SK-N-SH (cell line): ENCODE results near the gene FAM9C. TPM values are rescaled to one million over a fixed set of nuclear protein-coding genes. Genes with fewer than 3 reads are reported as not detected.

Source experiments
- CTCF ChIA-PET: fragments of 300-600, 350-600 bp; formaldehyde crosslinking; extraction: SDS; loops from one replicate; lab custom pipeline; 2021; lab: Yijun Ruan, JAX
- POLR2A ChIA-PET: fragments of 350-600 bp; sonication (Branson Sonifier 250); formaldehyde crosslinking; extraction: SDS; loops from one replicate; lab custom pipeline; 2020; ENCODE audit warnings: antibody characterized with exemption, inconsistent platforms; lab: Yijun Ruan, JAX
- DNase-seq: peaks from one replicate; pipeline ENCODE4 v3.0.0; 2012
- H2AFZ ChIP-seq: fragments of 200-600 bp; sonication (generic); 2 replicates; pipeline ENCODE4 v1.8.1; 2016; ENCODE audit warnings: antibody characterized with exemption, mild to moderate bottlenecking, low read depth
- H3F3A ChIP-seq: fragments of 200-600 bp; sonication (generic); replicated peaks from 2 replicates; pipeline ENCODE3; 2016; ENCODE audit warnings: antibody characterized with exemption, mild to moderate bottlenecking; ENCODE audit not compliant: insufficient read depth
- H3K27ac ChIP-seq, 2 experiments: fragments of 200-500 bp in 1 of 2; fragments of 200-600 bp in 1 of 2; sonication (Bioruptor generic) in 1 of 2; sonication (generic), shearing (Covaris generic) in 1 of 2; 2 replicates each; pipeline versions ENCODE4 v1.5.1 to v1.6.1; 2014 to 2016; ENCODE audit warnings: low read depth in 2 of 2, inconsistent platforms in 1 of 2, low read length in 1 of 2, mild to moderate bottlenecking in 1 of 2, mixed read lengths in 1 of 2
- H3K27me3 ChIP-seq: fragments of 200-600 bp; sonication (generic), shearing (Covaris generic); 2 replicates; pipeline ENCODE4 v1.6.1; 2016; ENCODE audit warnings: mixed run types; ENCODE audit not compliant: insufficient read depth
- H3K36me3 ChIP-seq, 2 experiments: fragments of 200-500 bp in 1 of 2; fragments of 200-600 bp in 1 of 2; sonication (Bioruptor generic) in 1 of 2; sonication (generic) in 1 of 2; replicated peaks in 1 of 2; 2 replicates each; pipeline versions ENCODE3 to v1.5.1; 2014 to 2016; ENCODE audit warnings: low read length in 1 of 2, mild to moderate bottlenecking in 1 of 2; ENCODE audit not compliant: insufficient read depth in 2 of 2, control insufficient read depth in 1 of 2
- H3K4me1 ChIP-seq, 2 experiments: fragments of 200-500 bp in 1 of 2; fragments of 200-600 bp in 1 of 2; sonication (Bioruptor generic) in 1 of 2; sonication (generic), shearing (Covaris generic) in 1 of 2; 2 replicates each; pipeline versions ENCODE4 v1.5.1 to v1.6.1; 2014 to 2016; ENCODE audit warnings: low read depth in 1 of 2, low read length in 1 of 2, mixed run types in 1 of 2; ENCODE audit not compliant: insufficient read depth in 2 of 2, control insufficient read depth in 1 of 2
- H3K4me2 ChIP-seq: fragments of 200-600 bp; sonication (generic), shearing (Covaris generic); 2 replicates; pipeline ENCODE4 v1.6.1; 2017; ENCODE audit warnings: mixed run types
- H3K4me3 ChIP-seq, 2 experiments: fragments of 200-500 bp in 1 of 2; fragments of 200-600 bp in 1 of 2; sonication (Bioruptor generic) in 1 of 2; sonication (generic), shearing (Covaris generic) in 1 of 2; 2 replicates each; pipeline versions ENCODE4 v1.5.1 to v1.8.1; 2014 to 2016; ENCODE audit warnings: low read depth in 2 of 2, inconsistent platforms in 1 of 2, low read length in 1 of 2, mild to moderate bottlenecking in 1 of 2, mixed read lengths in 1 of 2, moderate library complexity in 1 of 2
- H3K79me2 ChIP-seq: fragments of 200-600 bp; sonication (generic); 2 replicates; pipeline ENCODE4 v1.8.1; 2017; ENCODE audit warnings: mild to moderate bottlenecking; ENCODE audit not compliant: insufficient read depth
- H3K9ac ChIP-seq: fragments of 200-600 bp; sonication (generic); 2 replicates; pipeline ENCODE4 v1.6.1; 2017; ENCODE audit warnings: mixed run types
- H3K9me2 ChIP-seq: fragments of 200-600 bp; sonication (generic); 2 replicates; pipeline ENCODE4 v1.6.1; 2017; ENCODE audit warnings: mixed run types
- H3K9me3 ChIP-seq: fragments of 200-600 bp; sonication (generic); 2 replicates; pipeline ENCODE4 v1.6.1; 2017; ENCODE audit warnings: mixed run types, mild to moderate bottlenecking, moderate library complexity
- H4K20me1 ChIP-seq: fragments of 200-600 bp; sonication (generic); 2 replicates; pipeline ENCODE4 v1.6.1; 2017; ENCODE audit warnings: mild to moderate bottlenecking, mixed run types; ENCODE audit not compliant: insufficient read depth
- CHD2 ChIP-seq: fragments of 150-350 bp; IDR thresholded peaks from 2 replicates; pipeline ENCODE4 v1.6.1; 2018; ENCODE audit warnings: low read length; ENCODE audit not compliant: partially characterized antibody
- ELF1 ChIP-seq: IDR thresholded peaks from 2 replicates; pipeline ENCODE4 v1.4.0; 2012
- EZH2phosphoT487 ChIP-seq: fragments of 200-600 bp; sonication (generic); IDR thresholded peaks from 2 replicates; pipeline ENCODE4 v1.6.1; 2017; ENCODE audit warnings: low read depth, mixed run types, mild to moderate bottlenecking, antibody characterized with exemption, moderate library complexity, borderline replicate concordance
- FOXM1 ChIP-seq: IDR thresholded peaks from 2 replicates; pipeline ENCODE4 v1.4.0; 2012; ENCODE audit warnings: low read depth, mild to moderate bottlenecking
- JUND ChIP-seq: IDR thresholded peaks from 2 replicates; pipeline ENCODE4 v1.4.0; 2012
- MEF2A ChIP-seq: IDR thresholded peaks from 2 replicates; pipeline ENCODE4 v1.4.0; 2012; ENCODE audit warnings: low read depth, borderline replicate concordance
- POLR2AphosphoS5 ChIP-seq: IDR thresholded peaks from 2 replicates; pipeline ENCODE4 v1.6.1; 2012; ENCODE audit warnings: low read depth, low read length
- RAD21 ChIP-seq: IDR thresholded peaks from 2 replicates; pipeline ENCODE4 v1.6.1; 2012; ENCODE audit warnings: mild to moderate bottlenecking, low read length
- RCOR1 ChIP-seq: fragments of 150-350 bp; IDR thresholded peaks from 2 replicates; pipeline ENCODE4 v1.6.1; 2017; ENCODE audit warnings: antibody characterized with exemption, low read length
- RFX5 ChIP-seq: IDR thresholded peaks from 2 replicates; pipeline ENCODE4 v1.6.1; 2012; ENCODE audit warnings: mild to moderate bottlenecking, improper control_type of control experiment, low read length
- SMC3 ChIP-seq: IDR thresholded peaks from 2 replicates; pipeline ENCODE4 v1.6.1; 2012; ENCODE audit warnings: low read depth, low read length, improper control_type of control experiment
- WGBS: methylation state at CpG from one replicate; pipeline ENCODE4 v1.1.6; 2017; ENCODE audit warnings: low lambda C conversion rate; 5-methylcytosine and 5-hydroxymethylcytosine counted together
- polyA plus RNA-seq, 3 experiments: library from polyadenylated mRNA; depleted of rRNA; stranded (reverse); fragments of >200 nt; gene quantifications; 2 replicates each; pipeline ENCODE4 v1.2.3, GENCODE V29; 2012
- TF ChIP-seq, protein P1 (sequence below): IDR thresholded peaks from 2 replicates; pipeline ENCODE4; 2012
- TF ChIP-seq, protein P2 (sequence below): IDR thresholded peaks from 2 replicates; pipeline ENCODE4 v1.4.0; 2012; ENCODE audit warnings: low read depth, borderline replicate concordance
- TF ChIP-seq, protein P3 (sequence below): IDR thresholded peaks from 2 replicates; pipeline ENCODE4 v1.4.0; 2012; ENCODE audit warnings: low read depth, borderline replicate concordance
- TF ChIP-seq, protein P4 (sequence below): fragments of 200-600 bp; sonication (generic); IDR thresholded peaks from 2 replicates; pipeline ENCODE4 v1.6.1; 2017; ENCODE audit warnings: antibody characterized with exemption, mild to moderate bottlenecking, moderate library complexity

Gene FAM9C
- polyA plus RNA-seq, 1 of the 3 experiments (the other 2 are of a cell fraction), result 2.6 TPM

DNA sequence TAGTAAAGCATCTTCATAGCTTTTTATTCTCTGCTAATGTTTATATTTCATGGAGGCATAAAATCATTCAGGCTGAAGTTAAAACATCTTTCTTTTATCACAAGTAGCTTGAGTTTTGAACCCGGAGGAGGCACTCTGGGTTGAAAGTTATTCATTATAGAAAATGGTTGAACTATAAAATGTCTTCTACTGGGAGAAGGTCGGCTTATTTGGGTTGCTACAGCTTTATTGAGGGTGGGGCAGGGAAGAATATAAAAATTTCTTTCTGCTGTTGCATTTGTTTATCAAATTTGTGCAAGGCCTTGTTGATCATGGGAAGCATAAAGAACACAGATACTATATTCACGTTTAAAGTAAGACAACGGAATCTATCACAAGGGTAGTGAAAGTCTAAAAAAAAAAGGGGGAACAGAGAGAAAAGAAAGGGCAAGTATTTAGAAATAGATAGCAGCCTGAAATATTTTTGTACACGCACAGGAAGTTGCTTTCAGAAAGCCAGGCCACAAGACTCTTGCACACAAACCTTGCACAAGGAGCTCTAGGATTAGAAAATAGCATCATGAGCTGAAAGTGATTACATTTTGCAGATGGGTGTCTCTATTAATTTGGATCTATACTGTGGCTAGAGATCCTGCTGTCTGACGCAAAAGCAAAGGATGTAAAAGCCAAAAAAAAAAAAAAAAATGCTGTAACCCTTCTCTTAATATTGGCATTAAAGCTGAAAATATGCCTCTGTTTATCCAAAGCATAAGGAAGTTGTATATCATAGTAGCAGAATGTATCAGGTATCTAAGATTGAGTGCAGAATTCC is 37.2 kb upstream of the FAM9C start:
- Histone ChIP-seq H3K79me2 (no peaks in the 10 kb centered on the region), H3K27me3 (no peaks in the 10 kb centered on the region), H3K4me3 (no peak overlapping the region), H3K4me2 (no peak overlapping the region), H4K20me1 (no peaks in the 10 kb centered on the region), H3K9me2 (no peaks in the 10 kb centered on the region), H3K36me3 (no peaks in the 10 kb centered on the region), H3F3A (peaks cover 10% of the 10 kb centered on the region), H3K9ac (no peak overlapping the region), H2AFZ (peak overlapping the region; percentile 73), H3K9me3 (no peaks in the 10 kb centered on the region), H3K27ac (peak overlapping the region; percentile 24 to 58), H3K4me1 (peaks cover 0 to 7% of the 10 kb centered on the region in 2 experiments; a peak in 1 of 4 replicates)
- 55% methylated on average over 6 of the region's 6 CpGs for WGBS
- CTCF ChIA-PET, result interaction anchor here (2.2 kb wide), 1 partner anchor 135 kb away, joined by 7 read pairs; no protein-coding TSS in a partner anchor
- no peak for DNase-seq
- POLR2A ChIA-PET, result no interaction called here
- no peak for TF ChIP-seq SMC3
- no peak for TF ChIP-seq EZH2phosphoT487
- TF ChIP-seq, protein P1, sequence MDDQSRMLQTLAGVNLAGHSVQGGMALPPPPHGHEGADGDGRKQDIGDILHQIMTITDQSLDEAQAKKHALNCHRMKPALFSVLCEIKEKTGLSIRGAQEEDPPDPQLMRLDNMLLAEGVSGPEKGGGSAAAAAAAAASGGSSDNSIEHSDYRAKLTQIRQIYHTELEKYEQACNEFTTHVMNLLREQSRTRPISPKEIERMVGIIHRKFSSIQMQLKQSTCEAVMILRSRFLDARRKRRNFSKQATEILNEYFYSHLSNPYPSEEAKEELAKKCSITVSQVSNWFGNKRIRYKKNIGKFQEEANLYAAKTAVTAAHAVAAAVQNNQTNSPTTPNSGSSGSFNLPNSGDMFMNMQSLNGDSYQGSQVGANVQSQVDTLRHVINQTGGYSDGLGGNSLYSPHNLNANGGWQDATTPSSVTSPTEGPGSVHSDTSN, result no peak
- TF ChIP-seq JUND, result no peak
- no peak for TF ChIP-seq MEF2A
- TF ChIP-seq RFX5, result no peak
- no peak for TF ChIP-seq RCOR1
- TF ChIP-seq ELF1, result no peak
- no peak for TF ChIP-seq CHD2
- TF ChIP-seq, protein P2, sequence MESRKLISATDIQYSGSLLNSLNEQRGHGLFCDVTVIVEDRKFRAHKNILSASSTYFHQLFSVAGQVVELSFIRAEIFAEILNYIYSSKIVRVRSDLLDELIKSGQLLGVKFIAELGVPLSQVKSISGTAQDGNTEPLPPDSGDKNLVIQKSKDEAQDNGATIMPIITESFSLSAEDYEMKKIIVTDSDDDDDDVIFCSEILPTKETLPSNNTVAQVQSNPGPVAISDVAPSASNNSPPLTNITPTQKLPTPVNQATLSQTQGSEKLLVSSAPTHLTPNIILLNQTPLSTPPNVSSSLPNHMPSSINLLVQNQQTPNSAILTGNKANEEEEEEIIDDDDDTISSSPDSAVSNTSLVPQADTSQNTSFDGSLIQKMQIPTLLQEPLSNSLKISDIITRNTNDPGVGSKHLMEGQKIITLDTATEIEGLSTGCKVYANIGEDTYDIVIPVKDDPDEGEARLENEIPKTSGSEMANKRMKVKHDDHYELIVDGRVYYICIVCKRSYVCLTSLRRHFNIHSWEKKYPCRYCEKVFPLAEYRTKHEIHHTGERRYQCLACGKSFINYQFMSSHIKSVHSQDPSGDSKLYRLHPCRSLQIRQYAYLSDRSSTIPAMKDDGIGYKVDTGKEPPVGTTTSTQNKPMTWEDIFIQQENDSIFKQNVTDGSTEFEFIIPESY, result no peak
- no peak for TF ChIP-seq RAD21
- TF ChIP-seq, protein P3, sequence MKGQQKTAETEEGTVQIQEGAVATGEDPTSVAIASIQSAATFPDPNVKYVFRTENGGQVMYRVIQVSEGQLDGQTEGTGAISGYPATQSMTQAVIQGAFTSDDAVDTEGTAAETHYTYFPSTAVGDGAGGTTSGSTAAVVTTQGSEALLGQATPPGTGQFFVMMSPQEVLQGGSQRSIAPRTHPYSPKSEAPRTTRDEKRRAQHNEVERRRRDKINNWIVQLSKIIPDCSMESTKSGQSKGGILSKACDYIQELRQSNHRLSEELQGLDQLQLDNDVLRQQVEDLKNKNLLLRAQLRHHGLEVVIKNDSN, result no peak
- TF ChIP-seq POLR2AphosphoS5, result no peak
- TF ChIP-seq, protein P4, sequence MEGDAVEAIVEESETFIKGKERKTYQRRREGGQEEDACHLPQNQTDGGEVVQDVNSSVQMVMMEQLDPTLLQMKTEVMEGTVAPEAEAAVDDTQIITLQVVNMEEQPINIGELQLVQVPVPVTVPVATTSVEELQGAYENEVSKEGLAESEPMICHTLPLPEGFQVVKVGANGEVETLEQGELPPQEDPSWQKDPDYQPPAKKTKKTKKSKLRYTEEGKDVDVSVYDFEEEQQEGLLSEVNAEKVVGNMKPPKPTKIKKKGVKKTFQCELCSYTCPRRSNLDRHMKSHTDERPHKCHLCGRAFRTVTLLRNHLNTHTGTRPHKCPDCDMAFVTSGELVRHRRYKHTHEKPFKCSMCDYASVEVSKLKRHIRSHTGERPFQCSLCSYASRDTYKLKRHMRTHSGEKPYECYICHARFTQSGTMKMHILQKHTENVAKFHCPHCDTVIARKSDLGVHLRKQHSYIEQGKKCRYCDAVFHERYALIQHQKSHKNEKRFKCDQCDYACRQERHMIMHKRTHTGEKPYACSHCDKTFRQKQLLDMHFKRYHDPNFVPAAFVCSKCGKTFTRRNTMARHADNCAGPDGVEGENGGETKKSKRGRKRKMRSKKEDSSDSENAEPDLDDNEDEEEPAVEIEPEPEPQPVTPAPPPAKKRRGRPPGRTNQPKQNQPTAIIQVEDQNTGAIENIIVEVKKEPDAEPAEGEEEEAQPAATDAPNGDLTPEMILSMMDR, result no peak
- TF ChIP-seq FOXM1, result no peak
